K562 (cell line): ENCODE measurements around the gene PLTP.

Source experiments
- CBX2 ChIP-seq: fragments of 200-600 bp; sonication (generic); IDR thresholded peaks from one replicate; pipeline ENCODE4 v1.6.1; 2012; ENCODE audit warnings: mild to moderate bottlenecking, low read length, inconsistent platforms; ENCODE audit not compliant: insufficient read depth, poor library complexity, severe bottlenecking
- CHD2 ChIP-seq: IDR thresholded peaks from 2 replicates; pipeline ENCODE4 v1.6.1; 2011; ENCODE audit warnings: low read depth, low read length
- E2F6 ChIP-seq, 2 experiments: IDR thresholded peaks; 2 replicates each; pipeline ENCODE4 v1.6.1; 2011; ENCODE audit warnings: borderline replicate concordance in 1 of 2, control low read depth in 1 of 2, low read depth in 1 of 2, low read length in 1 of 2, mild to moderate bottlenecking in 1 of 2, mixed read lengths in 1 of 2, moderate library complexity in 1 of 2; ENCODE audit not compliant: insufficient read depth in 1 of 2, insufficient read length in 1 of 2, poor library complexity in 1 of 2, severe bottlenecking in 1 of 2; ENCODE audit errors: extremely low read depth in 1 of 2
- HDAC2 ChIP-seq: fragments of 450-650 bp; IDR thresholded peaks from 2 replicates; pipeline ENCODE4 v1.6.1; 2016; ENCODE audit warnings: mild to moderate bottlenecking
- IRF2 ChIP-seq: sonication (generic); formaldehyde crosslinking; IDR thresholded peaks from 2 replicates; pipeline ENCODE4 v1.8.1; 2022; ENCODE audit warnings: mild to moderate bottlenecking, missing genetic modification reagents
- MXI1 ChIP-seq: IDR thresholded peaks from 2 replicates; pipeline ENCODE4 v1.6.1; 2011; ENCODE audit warnings: low read depth, mild to moderate bottlenecking, improper control_type of control experiment, low read length
- RAD21 ChIP-seq, 2 experiments: fragments of 250-450 bp in 1 of 2; fragments of 450-650 bp in 1 of 2; sonication (Bioruptor Pico) in 1 of 2; formaldehyde crosslinking in 1 of 2; IDR thresholded peaks in 1 of 2; conservative IDR thresholded peaks in 1 of 2; 2 replicates each; pipeline versions ENCODE4 v1.4.0 to v1.8.0; 2020 to 2022; ENCODE audit warnings: mild to moderate bottlenecking in 2 of 2, moderate library complexity in 1 of 2
- RBM22 ChIP-seq: fragments of 200-400 bp; formaldehyde crosslinking; IDR thresholded peaks from 2 replicates; pipeline ENCODE4 v1.6.1; 2018; ENCODE audit warnings: low read length, low read depth; ENCODE audit not compliant: poor library complexity, severe bottlenecking
- SIN3A ChIP-seq, 2 experiments: fragments of 150-350 bp in 1 of 2; IDR thresholded peaks; 2 replicates each; pipeline ENCODE4 v1.6.1; 2011 to 2016; ENCODE audit warnings: borderline replicate concordance in 2 of 2, low read depth in 2 of 2, low read length in 2 of 2, mild to moderate bottlenecking in 2 of 2, moderate library complexity in 2 of 2; ENCODE audit not compliant: control insufficient read depth in 1 of 2
- SP2 ChIP-seq: IDR thresholded peaks from 2 replicates; pipeline ENCODE4 v1.6.1; 2011; ENCODE audit warnings: mild to moderate bottlenecking, low read depth, low read length, moderate library complexity; ENCODE audit not compliant: poor library complexity, severe bottlenecking; ENCODE audit errors: extremely low read depth
- ZBTB43 ChIP-seq: sonication (generic); formaldehyde crosslinking; IDR thresholded peaks from 2 replicates; pipeline ENCODE4 v1.8.0; 2023; ENCODE audit warnings: mild to moderate bottlenecking, missing genetic modification reagents
- ZKSCAN1 ChIP-seq: fragments of 150-350 bp; IDR thresholded peaks from 2 replicates; pipeline ENCODE4 v1.6.1; 2016; ENCODE audit warnings: low read depth, low read length
- ZNF589 ChIP-seq: fragments of 200-800 bp; sonication (Bioruptor generic); IDR thresholded peaks from 2 replicates; pipeline ENCODE4 v1.6.1; 2016; ENCODE audit warnings: low read depth, missing genetic modification characterization, missing compliant biosample characterization

DNA sequence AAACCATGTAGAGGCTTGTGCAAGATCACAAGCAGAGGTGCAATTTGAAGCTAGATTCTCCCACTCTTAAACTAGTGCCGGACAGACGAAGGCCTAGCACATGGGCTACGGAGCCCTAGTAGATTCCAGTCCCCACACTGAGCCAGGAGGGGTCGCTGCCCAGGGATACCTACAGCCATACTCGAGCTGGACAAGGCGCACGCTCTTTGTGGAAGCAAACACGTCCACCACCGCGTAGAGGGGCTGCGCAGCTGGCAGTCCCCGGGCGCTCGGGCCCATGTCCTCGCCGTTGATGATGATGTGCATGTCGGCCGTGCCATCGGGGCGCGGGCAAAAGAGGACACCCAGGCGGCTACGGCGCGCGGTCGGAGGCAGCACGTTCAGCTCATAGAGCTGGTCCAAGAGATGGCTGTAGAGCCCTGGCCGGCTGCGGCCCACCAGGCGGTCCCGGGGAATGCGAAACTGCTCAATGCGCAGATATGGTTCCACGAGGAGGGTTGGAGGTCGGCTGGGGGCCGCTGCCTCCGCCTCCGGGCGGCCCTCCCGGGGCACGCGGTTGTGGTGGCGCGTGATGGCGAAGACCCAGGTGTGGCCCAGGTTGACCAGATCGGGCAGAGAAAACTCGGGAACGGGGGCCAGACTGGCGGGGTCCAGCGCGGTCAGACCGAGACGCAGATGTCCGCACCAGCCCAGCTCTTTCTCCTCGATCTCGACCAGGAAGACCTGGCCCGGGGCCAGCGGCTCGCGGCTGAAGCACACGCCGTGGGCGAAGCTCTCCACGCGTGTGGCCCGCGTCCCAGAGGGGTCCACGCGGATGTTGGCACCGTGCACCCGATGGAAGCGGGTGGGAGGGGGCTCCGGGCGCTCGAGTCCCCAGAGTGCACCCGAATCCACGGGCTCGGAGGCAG, 21.6 kb downstream of the PLTP start:
- peak in 1 of 2 experiments; percentile 28 for TF ChIP-seq E2F6 (IDR thresholded peaks at IDR 0.05; ENCODE audit: borderline replicate concordance in 1 of 2, extremely low read depth in 1 of 2, insufficient read depth in 1 of 2, insufficient read length in 1 of 2, low read depth in 1 of 2, low read length in 1 of 2, poor library complexity in 1 of 2, severe bottlenecking in 1 of 2)
- TF ChIP-seq RBM22: no peak
- TF ChIP-seq ZNF589 (CRISPR knock-in tag): 0 out of 2 replicates have a peak, but pooled peaks have one; percentile 36
- TF ChIP-seq SIN3A (IDR thresholded peaks at IDR 0.05; ENCODE audit: borderline replicate concordance in 2 of 2, control insufficient read depth in 1 of 2, low read depth in 2 of 2, low read length in 2 of 2): no peak
- TF ChIP-seq ZBTB43 (CRISPR knock-in tag): no peak
- no peak for TF ChIP-seq ZKSCAN1
- TF ChIP-seq CHD2: no peak
- no peak for TF ChIP-seq RAD21 (CRISPR knock-in tag; conservative IDR thresholded peaks at IDR 0.05 in 1 of 2, IDR thresholded peaks at IDR 0.05 in 1 of 2)
- TF ChIP-seq IRF2: no peak
- no peak for TF ChIP-seq SP2
- no peak for TF ChIP-seq MXI1
- TF ChIP-seq HDAC2: no peak
- TF ChIP-seq CBX2: no peak
